GM23248 (cell line): ENCODE measurements around the gene TMPRSS2. TPM values are rescaled to one million over a fixed set of nuclear protein-coding genes. Genes with fewer than 3 reads are reported as not detected.
"Not testable (repeated sequence)": the region's sequence is repeated elsewhere in the genome, so short reads cannot be mapped to it uniquely, and the experiment has no call there.

Source experiments
- DNase-seq: peaks from one replicate; pipeline ENCODE4 v3.0.0-alpha.2; 2015
- H2AFZ ChIP-seq: fragments of 200-600 bp; sonication (generic); 2 replicates; pipeline ENCODE4 v1.6.1; 2016; ENCODE audit warnings: antibody characterized with exemption
- H3F3A ChIP-seq: fragments of 200-600 bp; sonication (generic); 2 replicates; pipeline ENCODE4 v1.6.1; 2016; ENCODE audit warnings: mild to moderate bottlenecking, antibody characterized with exemption, mixed run types; ENCODE audit not compliant: insufficient read depth
- H3K27ac ChIP-seq: fragments of 200-600 bp; sonication (generic); 2 replicates; pipeline ENCODE4 v1.5.1; 2016; ENCODE audit warnings: mild to moderate bottlenecking
- H3K27me3 ChIP-seq: fragments of 200-600 bp; sonication (generic); replicated peaks from 2 replicates; pipeline ENCODE4 v1.6.1; 2016; ENCODE audit warnings: mild to moderate bottlenecking; ENCODE audit not compliant: insufficient read depth
- H3K36me3 ChIP-seq: fragments of 200-600 bp; sonication (generic); 2 replicates; pipeline ENCODE4 v1.6.1; 2016; ENCODE audit warnings: low read depth, mild to moderate bottlenecking
- H3K4me1 ChIP-seq: fragments of 200-600 bp; sonication (generic); 2 replicates; pipeline ENCODE4 v1.6.1; 2016; ENCODE audit warnings: mild to moderate bottlenecking; ENCODE audit not compliant: insufficient read depth
- H3K4me2 ChIP-seq: fragments of 200-600 bp; sonication (generic); one replicate; pipeline ENCODE4 v1.6.1; 2016; ENCODE audit warnings: mild to moderate bottlenecking; ENCODE audit not compliant: unreplicated experiment
- H3K4me3 ChIP-seq: fragments of 200-600 bp; sonication (generic); 2 replicates; pipeline ENCODE4 v1.5.1; 2016; ENCODE audit warnings: mild to moderate bottlenecking
- H3K79me2 ChIP-seq: fragments of 200-600 bp; sonication (generic); 2 replicates; pipeline ENCODE4 v1.6.1; 2016; ENCODE audit warnings: mild to moderate bottlenecking; ENCODE audit not compliant: insufficient read depth
- H3K9ac ChIP-seq: fragments of 200-600 bp; sonication (generic); 2 replicates; pipeline ENCODE4 v1.6.1; 2016; ENCODE audit warnings: mild to moderate bottlenecking
- H3K9me2 ChIP-seq: fragments of 200-600 bp; sonication (generic); 2 replicates; pipeline ENCODE4 v1.6.1; 2016; ENCODE audit warnings: mixed run types, mild to moderate bottlenecking, moderate library complexity; ENCODE audit not compliant: insufficient read depth
- H3K9me3 ChIP-seq: fragments of 200-600 bp; sonication (generic); one replicate; pipeline ENCODE4 v1.6.1; 2017; ENCODE audit warnings: low read depth
- H4K20me1 ChIP-seq: fragments of 200-600 bp; sonication (generic); 2 replicates; pipeline ENCODE4 v1.6.0; 2016; ENCODE audit not compliant: insufficient read depth
- EZH2 ChIP-seq: fragments of 200-600 bp; sonication (generic); IDR thresholded peaks from 2 replicates; pipeline ENCODE4 v1.6.1; 2018; ENCODE audit warnings: antibody characterized with exemption, mild to moderate bottlenecking; ENCODE audit not compliant: insufficient read depth, poor library complexity, severe bottlenecking
- EZH2phosphoT487 ChIP-seq: fragments of 200-600 bp; sonication (generic); IDR thresholded peaks from 2 replicates; pipeline ENCODE4 v1.6.1; 2018; ENCODE audit warnings: antibody characterized with exemption, moderate library complexity, mild to moderate bottlenecking, low read depth; ENCODE audit not compliant: insufficient read depth
- WGBS, 2 experiments: methylation state at CpG; one replicate each; pipeline ENCODE4 v1.1.6; 2015 to 2017; ENCODE audit warnings: low lambda C conversion rate in 2 of 2, low coverage in 1 of 2; ENCODE audit errors: missing lambda C conversion rate in 2 of 2; 5-methylcytosine and 5-hydroxymethylcytosine counted together
- in situ Hi-C: fragments of 300-500 bp; cut with MboI; formaldehyde crosslinking; loops from 2 replicates; pipeline ENCODE4 v1.15.0; 2020
- polyA plus RNA-seq: library from polyadenylated mRNA; unstranded; fragments of >200 nt; fragmentation: Nextera tagmentation; extraction: Ambion mirVana; gene quantifications from 2 replicates; pipeline ENCODE4 v1.2.1, GENCODE V29; 2016
- total RNA-seq: library from RNA; depleted of rRNA; stranded (reverse); fragments of >200 nt; shearing (Covaris generic); gene quantifications from 2 replicates; pipeline ENCODE4 v1.2.3, GENCODE V29; 2014

TMPRSS2 gene
- total and polyA plus RNA-seq, 2 experiments from 2014 or later: not detected

DNA sequence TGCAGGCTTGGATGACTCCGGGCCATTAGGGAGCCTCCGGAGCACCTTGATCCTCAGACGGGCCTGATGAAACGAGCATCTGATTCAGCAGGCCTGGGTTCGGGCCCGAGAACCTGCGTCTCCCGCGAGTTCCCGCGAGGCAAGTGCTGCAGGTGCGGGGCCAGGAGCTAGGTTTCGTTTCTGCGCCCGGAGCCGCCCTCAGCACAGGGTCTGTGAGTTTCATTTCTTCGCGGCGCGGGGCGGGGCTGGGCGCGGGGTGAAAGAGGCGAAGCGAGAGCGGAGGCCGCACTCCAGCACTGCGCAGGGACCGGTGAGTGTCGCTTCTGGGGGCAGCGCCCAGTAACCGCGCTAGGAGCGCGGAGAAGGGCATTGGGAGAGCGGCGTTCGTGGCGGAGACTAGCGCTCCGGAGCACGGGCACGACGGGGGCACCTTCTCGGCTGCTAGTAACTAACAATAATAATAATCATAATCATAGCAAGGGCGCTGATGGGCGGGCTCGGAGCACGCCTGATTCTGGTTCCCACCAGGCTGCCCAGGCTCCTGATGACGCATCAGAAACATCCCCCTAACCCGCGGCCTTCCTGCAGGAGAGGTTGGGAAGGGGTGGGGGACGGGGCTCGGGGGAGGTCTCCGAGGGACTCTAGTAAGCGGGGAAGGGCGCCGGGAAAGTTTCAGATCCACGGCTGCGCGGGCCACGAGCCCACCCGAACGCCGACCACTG lies 81.8 kb downstream of the TMPRSS2 start, which contains the start of gene MX1:
Gene MX1, plus strand, starts transcription at position 286 of the 722 bp plus-strand sequence. CDS start 5,832 bp downstream, outside the sequence.
- H3K9me3 ChIP-seq: no peaks in the 10 kb centered on the region
- no peaks in the 10 kb centered on the region for H4K20me1 ChIP-seq
- H2AFZ ChIP-seq: peak within 1 kb of the TSS; percentile 80
- H3K36me3 ChIP-seq: no peaks in the 10 kb centered on the region
- no peaks in the 10 kb centered on the region for H3F3A ChIP-seq
- TF ChIP-seq EZH2phosphoT487: no peak
- TF ChIP-seq EZH2: no peak
- WGBS, 2 experiments: 2 to 3% methylated on average over 52 to 57 of the region's 65 CpGs
- H3K4me3 ChIP-seq: peak within 1 kb of the TSS; percentile 78
- peak within 1 kb of the TSS; percentile 66 for H3K9ac ChIP-seq
- DNase-seq: peak; percentile 58
- in situ Hi-C loops: no loop called here
- no peak within 1 kb of the TSS for H3K27ac ChIP-seq
- peak within 1 kb of the TSS; percentile 90 for H3K4me2 ChIP-seq
- peaks cover 6% of the 10 kb centered on the region for H3K27me3 ChIP-seq
- 0 out of 2 replicates have a peak, but pooled peaks cover 1% of the 10 kb centered on the region for H3K4me1 ChIP-seq
- H3K79me2 ChIP-seq: no peaks in the 10 kb centered on the region
- no peaks in the 10 kb centered on the region for H3K9me2 ChIP-seq

DNA sequence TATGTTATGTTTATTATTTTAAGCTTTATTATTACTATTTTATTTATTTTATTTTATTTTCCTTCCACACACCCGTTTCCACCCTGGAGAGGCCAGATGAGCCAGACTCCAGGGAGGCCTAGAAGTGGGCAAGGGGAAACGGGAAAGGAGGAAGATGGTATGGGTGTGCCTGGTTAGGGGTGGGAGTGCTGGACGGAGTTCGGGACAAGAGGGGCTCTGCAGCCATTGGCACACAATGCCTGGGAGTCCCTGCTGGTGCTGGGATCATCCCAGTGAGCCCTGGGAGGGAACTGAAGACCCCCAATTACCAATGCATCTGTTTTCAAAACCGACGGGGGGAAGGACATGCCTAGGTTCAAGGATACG lies 82.4 kb downstream of the TMPRSS2 start:
- Histone ChIP-seq H3K4me2 (peak overlapping the region; percentile 90), H3K4me1 (0 out of 2 replicates have a peak, but pooled peaks cover 3% of the 10 kb centered on the region), H3K9ac (peak overlapping the region; percentile 66), H3K27me3 (peaks cover 6% of the 10 kb centered on the region), H4K20me1 (no peaks in the 10 kb centered on the region), H3K36me3 (no peaks in the 10 kb centered on the region), H3K9me3 (no peaks in the 10 kb centered on the region), H2AFZ (peak overlapping the region; percentile 80), H3K27ac (no peak overlapping the region), H3F3A (no peaks in the 10 kb centered on the region), H3K9me2 (no peaks in the 10 kb centered on the region), H3K79me2 (no peaks in the 10 kb centered on the region), H3K4me3 (peak overlapping the region; percentile 78)
- TF ChIP-seq EZH2 (no peak), EZH2phosphoT487 (no peak)
- no peak for DNase-seq
- in situ Hi-C loops: no loop called here
- WGBS, 2 experiments: 63% methylated on average over 7 of the region's 7 CpGs

DNA sequence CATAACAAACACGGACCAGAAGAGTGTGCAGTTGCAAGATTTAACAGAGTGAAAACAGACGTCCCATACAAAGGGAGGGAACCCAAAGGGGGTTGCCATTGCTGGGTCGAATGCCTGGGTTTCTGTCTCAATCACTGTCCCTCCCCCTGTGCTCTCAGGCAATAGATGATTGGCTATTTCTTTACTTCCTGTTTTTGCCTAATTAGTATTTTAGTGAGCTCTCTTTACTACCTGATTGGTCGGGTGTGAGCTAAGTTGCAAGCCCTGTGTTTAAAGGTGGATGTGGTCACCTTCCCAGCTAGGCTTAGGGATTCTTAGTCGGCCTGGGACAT lies 84.7 kb downstream of the TMPRSS2 start:
- H3K4me1 ChIP-seq, H3K79me2 ChIP-seq, H3K27ac ChIP-seq, H2AFZ ChIP-seq, in situ Hi-C loops, H3K4me3 ChIP-seq, H3K9ac ChIP-seq, H3K36me3 ChIP-seq, DNase-seq, H3K4me2 ChIP-seq, H4K20me1 ChIP-seq, H3K27me3 ChIP-seq, H3K9me2 ChIP-seq, H3K9me3 ChIP-seq: not testable (repeated sequence)
- WGBS, 2 experiments: 75 to 76% methylated on average over 5 of the region's 5 CpGs
- peaks cover 11% of the 10 kb centered on the region; the same call in 1 of the 2 replicates for H3F3A ChIP-seq

DNA sequence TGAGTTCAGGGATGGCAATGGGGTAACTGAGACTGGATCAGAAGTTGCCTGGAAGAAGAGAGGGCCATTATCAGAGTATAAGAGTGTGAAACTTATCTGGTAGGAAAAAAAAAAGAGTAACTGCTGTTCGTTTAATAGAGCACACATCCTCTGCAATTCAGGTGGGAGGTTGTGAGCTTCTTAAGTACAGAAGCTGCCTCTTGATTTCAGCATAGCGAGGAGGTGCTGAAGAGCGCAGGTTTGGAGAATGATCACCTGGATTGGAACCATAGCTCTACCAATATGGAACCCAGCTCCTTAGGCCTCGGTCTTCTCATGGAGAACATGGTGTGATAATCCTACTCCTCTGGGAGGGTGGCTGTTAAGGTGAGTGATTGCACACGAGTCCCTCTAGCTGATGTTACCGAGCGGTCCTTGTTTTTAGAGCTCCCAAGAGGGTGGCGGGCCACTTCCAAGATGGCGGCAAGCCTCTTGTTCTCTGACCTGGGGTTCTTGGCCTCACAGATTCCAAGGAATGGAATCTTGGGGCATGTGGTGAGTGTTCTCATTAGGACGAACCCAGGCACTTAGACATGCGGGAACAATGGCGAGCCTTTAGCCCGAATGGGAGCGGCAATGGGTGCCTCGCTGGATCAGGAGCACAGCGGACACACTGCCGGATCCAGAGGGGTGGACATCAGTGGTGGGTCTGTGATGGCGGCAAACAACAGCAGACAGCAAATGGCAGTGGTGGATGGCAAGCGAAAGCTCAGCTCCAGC lies 85.2 kb downstream of the TMPRSS2 start:
- WGBS, 2 experiments: 94% methylated on average over 19 of the region's 19 CpGs
- Histone ChIP-seq H3K9me3 (no peaks in the 10 kb centered on the region), H3K9ac (no peak overlapping the region), H4K20me1 (no peaks in the 10 kb centered on the region), H3K4me3 (no peak overlapping the region), H3K36me3 (no peaks in the 10 kb centered on the region), H3F3A (peaks cover 11% of the 10 kb centered on the region; the same call in 1 of the 2 replicates), H3K9me2 (no peaks in the 10 kb centered on the region), H3K27ac (no peak overlapping the region), H3K4me2 (no peak overlapping the region), H2AFZ (no peak overlapping the region), H3K27me3 (peaks cover 6% of the 10 kb centered on the region), H3K79me2 (no peaks in the 10 kb centered on the region), H3K4me1 (0 out of 2 replicates have a peak, but pooled peaks cover 3% of the 10 kb centered on the region)
- in situ Hi-C loops: no loop called here
- DNase-seq: no peak
- TF ChIP-seq EZH2 (no peak), EZH2phosphoT487 (no peak)

DNA sequence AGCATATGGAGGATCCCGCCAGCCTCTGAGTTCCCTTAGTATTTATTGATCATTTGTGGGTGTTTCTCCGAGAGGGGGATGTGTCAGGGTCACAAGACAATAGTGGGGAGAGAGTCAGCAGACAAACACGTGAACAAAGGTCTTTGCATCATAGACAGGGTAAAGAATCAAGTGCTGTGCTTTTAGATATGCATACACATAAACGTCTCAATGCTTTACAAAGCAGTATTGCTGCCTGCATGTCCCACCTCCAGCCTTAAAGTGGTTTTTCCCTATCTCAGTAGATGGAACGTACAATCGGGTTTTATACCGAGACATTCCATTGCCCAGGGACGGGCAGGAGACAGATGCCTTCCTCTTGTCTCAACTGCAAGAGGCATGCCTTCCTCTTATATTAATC lies 87.0 kb downstream of the TMPRSS2 start:
- H3K4me1 ChIP-seq, H3K9me3 ChIP-seq, H3K9me2 ChIP-seq, H4K20me1 ChIP-seq, in situ Hi-C loops, H3K79me2 ChIP-seq, H3K27me3 ChIP-seq, H3K36me3 ChIP-seq: not testable (repeated sequence)
- H3K9ac ChIP-seq: peak overlapping the region; percentile 90
- peak overlapping the region; percentile 92 for H3K4me2 ChIP-seq
- peaks cover 11% of the 10 kb centered on the region; the same call in 1 of the 2 replicates for H3F3A ChIP-seq
- H3K27ac ChIP-seq: peak overlapping the region; percentile 56; the same call in 1 of the 2 replicates
- H2AFZ ChIP-seq: peak overlapping the region; percentile 91
- DNase-seq: peak; percentile 3
- WGBS, 2 experiments: 1 to 8% methylated on average over 7 to 8 of the region's 8 CpGs
- peak overlapping the region; percentile 80 for H3K4me3 ChIP-seq
